BLaER1 (cell line): Measurements from ENCODE around the gene PEX6.

Experiments
- H3K27ac ChIP-seq: shearing (Covaris generic); formaldehyde crosslinking; 2 replicates; pipeline ENCODE4 v1.8.1; 2022
- H3K27me3 ChIP-seq: shearing (Covaris generic); formaldehyde crosslinking; 2 replicates; pipeline ENCODE4 v1.8.1; 2022
- H3K36me3 ChIP-seq: shearing (Covaris generic); formaldehyde crosslinking; 2 replicates; pipeline ENCODE4 v1.8.1; 2022
- H3K4me1 ChIP-seq: shearing (Covaris generic); formaldehyde crosslinking; 2 replicates; pipeline ENCODE4 v1.8.1; 2022
- H3K4me2 ChIP-seq: shearing (Covaris generic); formaldehyde crosslinking; 2 replicates; pipeline ENCODE4 v1.8.1; 2022
- H3K4me3 ChIP-seq: shearing (Covaris generic); formaldehyde crosslinking; 2 replicates; pipeline ENCODE4 v1.8.1; 2022
- H3K9ac ChIP-seq: shearing (Covaris generic); formaldehyde crosslinking; 2 replicates; pipeline ENCODE4 v1.8.1; 2022
- H3K9me3 ChIP-seq: shearing (Covaris generic); formaldehyde crosslinking; 2 replicates; pipeline ENCODE4 v1.8.1; 2022
- H4K20me1 ChIP-seq: shearing (Covaris generic); formaldehyde crosslinking; 2 replicates; pipeline ENCODE4 v1.8.1; 2022
- Cebpa-rat ChIP-seq: shearing (Covaris generic); IDR thresholded peaks from 2 replicates; pipeline ENCODE4 v1.8.1; 2022

The PEX6 gene

GRCh38 chr6:42996513-42996912, 17.5 kb upstream of the PEX6 start:
- H3K4me3 ChIP-seq: no peak overlapping the region
- H3K27me3 ChIP-seq: no peaks in the 10 kb centered on the region
- H3K4me1 ChIP-seq: no peaks in the 10 kb centered on the region
- H3K27ac ChIP-seq: no peak overlapping the region
- no peak overlapping the region for H3K4me2 ChIP-seq
- H3K9ac ChIP-seq: no peak overlapping the region
- peaks cover 74% of the 10 kb centered on the region for H3K36me3 ChIP-seq
- H3K9me3 ChIP-seq: no peaks in the 10 kb centered on the region
- peaks cover 40% of the 10 kb centered on the region for H4K20me1 ChIP-seq
- no peak for TF ChIP-seq Cebpa-rat

- Histone ChIP-seq H3K4me2 (no peak overlapping the region), H3K27me3 (no peaks in the 10 kb centered on the region), H3K27ac (no peak overlapping the region), H3K9me3 (no peaks in the 10 kb centered on the region), H3K4me1 (0 out of 2 replicates have a peak, but pooled peaks cover 2% of the 10 kb centered on the region), H3K36me3 (peaks cover 78% of the 10 kb centered on the region), H4K20me1 (peaks cover 52% of the 10 kb centered on the region), H3K4me3 (no peak overlapping the region), H3K9ac (no peak overlapping the region)
- TF ChIP-seq Cebpa-rat: no peak
Observed at GRCh38 chr6:42993445-42993844, 14.5 kb upstream of the PEX6 start.

GRCh38 chr6:42989923-42990322, 10.9 kb upstream of the PEX6 start:
- no peaks in the 10 kb centered on the region for H3K9me3 ChIP-seq
- no peaks in the 10 kb centered on the region for H3K27me3 ChIP-seq
- peaks cover 74% of the 10 kb centered on the region for H4K20me1 ChIP-seq
- no peak overlapping the region for H3K4me3 ChIP-seq
- H3K9ac ChIP-seq: no peak overlapping the region
- H3K4me2 ChIP-seq: no peak overlapping the region
- H3K36me3 ChIP-seq: peaks cover 79% of the 10 kb centered on the region
- no peak overlapping the region for H3K27ac ChIP-seq
- TF ChIP-seq Cebpa-rat: no peak
- H3K4me1 ChIP-seq: peaks cover 36% of the 10 kb centered on the region

GRCh38 chr6:42988486-42989020, 9.6 kb upstream of the PEX6 start:
- TF ChIP-seq Cebpa-rat: no peak
- H3K36me3 ChIP-seq: peaks cover 65% of the 10 kb centered on the region
- H3K4me3 ChIP-seq: no peak overlapping the region
- H3K4me1 ChIP-seq: peaks cover 39% of the 10 kb centered on the region
- H3K27me3 ChIP-seq: no peaks in the 10 kb centered on the region
- no peaks in the 10 kb centered on the region for H3K9me3 ChIP-seq
- peaks cover 66% of the 10 kb centered on the region for H4K20me1 ChIP-seq
- H3K27ac ChIP-seq: no peak overlapping the region
- H3K4me2 ChIP-seq: no peak overlapping the region
- no peak overlapping the region for H3K9ac ChIP-seq

GRCh38 chr6:42987533-42988451, 8.8 kb upstream of the PEX6 start:
- Histone ChIP-seq H3K9me3 (no peaks in the 10 kb centered on the region), H3K27ac (no peak overlapping the region), H3K4me3 (no peak overlapping the region), H4K20me1 (peaks cover 65% of the 10 kb centered on the region), H3K27me3 (no peaks in the 10 kb centered on the region), H3K36me3 (peaks cover 57% of the 10 kb centered on the region), H3K4me1 (peaks cover 42% of the 10 kb centered on the region), H3K4me2 (peak overlapping the region; percentile 95), H3K9ac (0 out of 2 replicates have a peak overlapping the region, but pooled peaks have one; percentile 91)
- TF ChIP-seq Cebpa-rat: no peak

GRCh38 chr6:42984924-42985475, 6.0 kb upstream of the PEX6 start:
- H3K36me3 ChIP-seq: peaks cover 29% of the 10 kb centered on the region
- peaks cover 48% of the 10 kb centered on the region for H3K4me1 ChIP-seq
- H3K27me3 ChIP-seq: no peaks in the 10 kb centered on the region
- peaks cover 48% of the 10 kb centered on the region for H4K20me1 ChIP-seq
- H3K27ac ChIP-seq: peak overlapping the region; percentile 92
- no peak for TF ChIP-seq Cebpa-rat
- H3K4me2 ChIP-seq: peak overlapping the region; percentile 95
- peak overlapping the region; percentile 91 for H3K9ac ChIP-seq
- peak overlapping the region; percentile 90 for H3K4me3 ChIP-seq
- no peaks in the 10 kb centered on the region for H3K9me3 ChIP-seq

- no peaks in the 10 kb centered on the region for H3K9me3 ChIP-seq
- H4K20me1 ChIP-seq: peaks cover 42% of the 10 kb centered on the region
- TF ChIP-seq Cebpa-rat: no peak
- peaks cover 55% of the 10 kb centered on the region for H3K4me1 ChIP-seq
- no peaks in the 10 kb centered on the region for H3K27me3 ChIP-seq
- peak within 1 kb of the TSS; percentile 91 for H3K9ac ChIP-seq
- H3K4me2 ChIP-seq: peak within 1 kb of the TSS; percentile 95
- peak within 1 kb of the TSS; percentile 90 for H3K4me3 ChIP-seq
- H3K36me3 ChIP-seq: peaks cover 22% of the 10 kb centered on the region
- H3K27ac ChIP-seq: peak within 1 kb of the TSS; percentile 92
Observed at GRCh38 chr6:42984001-42984923, 5.3 kb upstream of the PEX6 start, which contains the start of gene PPP2R5D. Gene PPP2R5D (plus strand): TSS chr6:42984570. CDS start chr6:42984678, 108 bp downstream.

GRCh38 chr6:42981836-42982235, 2.9 kb upstream of the PEX6 start:
- 0 out of 2 replicates have a peak, but pooled peaks cover 4% of the 10 kb centered on the region for H3K36me3 ChIP-seq
- H3K4me1 ChIP-seq: peaks cover 53% of the 10 kb centered on the region
- no peak overlapping the region for H3K9ac ChIP-seq
- H3K27me3 ChIP-seq: no peaks in the 10 kb centered on the region
- no peak overlapping the region for H3K27ac ChIP-seq
- no peak overlapping the region for H3K4me3 ChIP-seq
- TF ChIP-seq Cebpa-rat: no peak
- H3K9me3 ChIP-seq: no peaks in the 10 kb centered on the region
- no peak overlapping the region for H3K4me2 ChIP-seq
- peaks cover 24% of the 10 kb centered on the region for H4K20me1 ChIP-seq

- Histone ChIP-seq H3K27ac (peak overlapping the region; percentile 95), H3K36me3 (peaks cover 10% of the 10 kb centered on the region), H3K27me3 (no peaks in the 10 kb centered on the region), H3K9ac (peak overlapping the region; percentile 96), H4K20me1 (peaks cover 5% of the 10 kb centered on the region; the same call in 1 of the 2 replicates), H3K9me3 (no peaks in the 10 kb centered on the region), H3K4me3 (peak overlapping the region; percentile 98), H3K4me1 (peaks cover 42% of the 10 kb centered on the region), H3K4me2 (peak overlapping the region; percentile 96)
- TF ChIP-seq Cebpa-rat: no peak
Observed at GRCh38 chr6:42979523-42980177, 669 bp upstream of the PEX6 start.
